AML-193 (cell line): ENCODE data around the gene HSPA8.

Experiments used
- DNase-seq, 2 experiments: peaks; one replicate each; lab custom pipeline; 2025; lab: John Stamatoyannopoulos, UW

HSPA8 gene

DNA sequence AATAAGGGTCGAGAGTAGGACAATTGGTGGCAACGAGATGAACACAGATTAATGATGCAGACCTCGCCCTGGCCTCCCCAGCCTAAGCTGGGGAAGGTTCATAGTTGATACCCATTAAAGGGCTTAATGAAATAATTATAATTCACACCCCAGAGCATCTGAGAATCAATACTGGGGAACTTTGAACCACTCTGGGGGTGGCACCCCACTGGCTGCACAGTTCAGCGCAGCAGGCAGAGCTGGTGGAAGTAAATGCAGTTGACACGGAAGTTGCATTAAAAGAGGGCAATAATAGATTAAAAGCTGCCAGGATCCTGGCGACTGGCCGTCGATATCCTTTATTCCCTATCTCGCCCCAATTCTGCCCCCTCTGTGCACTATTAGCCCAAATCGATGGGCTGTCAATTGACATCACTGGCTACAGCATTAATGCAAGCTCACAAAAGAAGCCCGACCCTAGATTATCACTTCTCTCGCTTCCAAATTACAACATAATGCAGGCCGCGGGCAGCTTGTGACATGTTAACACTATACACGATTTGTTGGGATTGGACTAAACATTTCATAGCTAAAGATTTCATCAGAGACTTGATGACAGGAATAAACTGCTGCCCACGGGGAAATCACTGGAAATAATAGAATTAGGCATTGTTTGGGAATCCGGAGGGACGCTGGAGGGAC, 14.5 kb downstream of the HSPA8 start:
- no peak for DNase-seq

- no peak for DNase-seq
Observed at GRCh38 chr11:123046473-123047259, 15.3 kb downstream of the HSPA8 start.

- no peak for DNase-seq
Observed at GRCh38 chr11:123045101-123045500, 16.8 kb downstream of the HSPA8 start.

DNA sequence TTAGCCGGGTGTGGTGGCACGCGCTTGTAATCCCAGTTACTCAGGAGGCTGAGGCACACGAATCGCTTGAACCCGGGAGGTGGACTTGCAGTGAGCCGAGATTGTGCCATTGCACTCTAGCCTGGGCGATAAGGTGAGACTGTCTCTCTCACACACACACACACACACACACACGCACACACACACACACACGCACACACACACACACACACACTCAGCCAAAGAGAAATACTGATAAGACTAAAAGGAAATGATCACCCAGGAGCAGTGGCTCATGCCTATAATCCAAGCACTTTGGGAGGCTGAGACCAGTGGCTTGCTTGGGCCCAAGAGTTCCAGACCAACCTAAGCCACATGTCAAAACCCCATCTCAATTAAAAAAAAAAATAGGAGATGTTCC, 20.8 kb downstream of the HSPA8 start:
- DNase-seq, result no peak

DNA sequence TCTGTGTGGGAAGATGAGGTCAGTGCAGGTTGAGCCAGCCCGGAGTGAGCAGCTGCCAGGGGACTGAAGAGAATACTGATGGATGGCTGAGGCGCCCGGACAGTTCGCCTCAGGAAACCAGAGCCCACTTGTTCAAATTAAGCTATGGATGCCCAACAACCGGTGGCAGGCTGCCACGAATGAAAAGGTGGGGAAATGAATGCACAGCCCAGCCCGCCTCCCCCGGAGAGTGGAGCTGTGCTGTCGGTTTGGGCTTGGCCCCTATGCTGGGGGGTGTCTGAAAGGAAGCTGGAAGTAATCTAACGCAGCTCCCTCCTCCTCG, 21.9 kb downstream of the HSPA8 start:
- no peak for DNase-seq

- no peak for DNase-seq
Observed at GRCh38 chr11:123035831-123036230, 26.1 kb downstream of the HSPA8 start.

DNA sequence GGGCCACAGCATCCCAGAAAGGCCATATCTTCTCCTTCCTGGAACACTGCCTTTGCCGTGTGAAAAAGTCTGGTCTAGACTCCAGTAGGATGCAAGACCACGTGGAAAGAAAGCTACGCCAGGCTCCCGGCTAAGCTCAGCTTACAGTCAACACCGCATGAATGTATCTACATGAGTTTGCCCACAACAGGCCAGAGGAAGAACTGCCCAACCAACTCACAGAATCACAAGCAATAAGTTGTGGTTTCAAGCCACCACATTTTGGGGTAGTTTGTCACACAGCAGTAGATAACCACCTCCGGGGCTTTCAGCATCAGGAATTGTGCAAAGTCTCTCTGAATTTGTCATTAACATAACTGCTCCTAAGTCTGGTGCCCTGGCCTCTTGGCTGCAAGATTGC, 27.3 kb downstream of the HSPA8 start:
- peak; percentile 93 to 95 for DNase-seq

- peak in 1 of 2 experiments; percentile 16 for DNase-seq
Observed at GRCh38 chr11:123033895-123034294, 28.0 kb downstream of the HSPA8 start.

GRCh38 chr11:123030517-123030916, 31.4 kb downstream of the HSPA8 start:
- no peak for DNase-seq

DNA sequence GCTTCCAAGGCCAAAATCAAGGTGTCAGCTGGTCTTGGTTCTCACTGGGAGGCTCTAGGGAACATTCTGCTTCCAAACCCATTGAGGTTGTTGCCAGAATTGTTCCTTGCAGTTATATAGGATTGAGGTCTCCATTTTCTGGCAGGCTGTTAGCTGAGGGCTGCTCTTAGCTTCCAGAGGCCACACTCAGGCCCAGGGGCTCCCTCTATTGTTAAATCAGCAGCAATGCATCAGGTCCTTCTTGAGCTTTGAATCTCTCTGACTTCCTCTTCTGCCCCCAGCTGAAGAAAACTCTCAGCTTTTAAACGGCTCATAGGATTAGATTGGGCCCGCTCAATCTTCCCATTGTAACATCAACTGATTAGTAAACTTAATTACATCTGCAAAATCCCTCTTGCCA, 41.0 kb downstream of the HSPA8 start:
- DNase-seq, result peak; percentile 89 to 90

GRCh38 chr11:123018702-123019101, 43.2 kb downstream of the HSPA8 start:
- no peak for DNase-seq

- no peak for DNase-seq
Observed at GRCh38 chr11:123011510-123011909, 50.4 kb downstream of the HSPA8 start.
